GM13976 (cell line): ENCODE results near the gene LGI4.

Experiments
- DNase-seq: peaks from one replicate; pipeline ENCODE4 v3.0.0; 2012; ENCODE audit warnings: low spot score
- CTCF ChIP-seq: IDR thresholded peaks from 2 replicates; pipeline ENCODE4 v1.5.1; 2012; ENCODE audit warnings: borderline replicate concordance, mild to moderate bottlenecking; ENCODE audit not compliant: insufficient read depth; ENCODE audit errors: extremely low read depth, missing control alignments, control extremely low read depth
- in situ Hi-C: fragments of 300-500 bp; cut with MboI; formaldehyde crosslinking; loops from one replicate; pipeline ENCODE4 v1.12.0; 2022; ENCODE audit warnings: low sequenced_read_pairs, mixed read lengths, inconsistent platforms; ENCODE audit not compliant: unreplicated experiment

LGI4 gene

GRCh38 chr19:35176181-35176570 is 41.3 kb upstream of the LGI4 start:
- TF ChIP-seq CTCF = no peak
- in situ Hi-C loops = no loop called here
- DNase-seq = no peak

GRCh38 chr19:35174226-35174625 is 39.4 kb upstream of the LGI4 start:
- in situ Hi-C loops = no loop called here
- no peak for TF ChIP-seq CTCF
- no peak for DNase-seq

- TF ChIP-seq CTCF = no peak
- no peak for DNase-seq
- in situ Hi-C loops = no loop called here
Measured at GRCh38 chr19:35171730-35172129, 36.9 kb upstream of the LGI4 start.

GRCh38 chr19:35170359-35171061 is 35.7 kb upstream of the LGI4 start:
- no peak for DNase-seq
- in situ Hi-C loops = no loop called here
- no peak for TF ChIP-seq CTCF

- no peak for DNase-seq
- in situ Hi-C loops = no loop called here
- no peak for TF ChIP-seq CTCF
Measured at GRCh38 chr19:35169221-35169995, 34.5 kb upstream of the LGI4 start.

GRCh38 chr19:35168196-35168595 is 33.3 kb upstream of the LGI4 start:
- peak; percentile 4 for DNase-seq
- no peak for TF ChIP-seq CTCF
- in situ Hi-C loops = no loop called here
